Thyroid gland (tissue), 4 donors: Measurements from ENCODE around the gene DCT.

ENCODE experiments used
- POLR2A ChIP-seq, 2 donors: fragments of 450-650 bp; IDR thresholded peaks; one replicate each; pipeline ENCODE4 v1.6.1; 2017; ENCODE audit warnings: antibody characterized with exemption in 2 of 2, mild to moderate bottlenecking in 2 of 2, moderate library complexity in 1 of 2
- TF ChIP-seq, protein P1 (sequence below), 6 experiments: fragments of 200-600 bp in 3 of 6; fragments of 450-650 bp in 3 of 6; sonication (generic) in 3 of 6; IDR thresholded peaks; one replicate each; pipeline ENCODE4 v1.5.1; 2016 to 2019; ENCODE audit warnings: antibody characterized with exemption in 6 of 6, mild to moderate bottlenecking in 2 of 6, inconsistent platforms in 1 of 6, moderate library complexity in 1 of 6

GRCh38 chr13:94416454-94417080 lies 62.9 kb downstream of the DCT start:
- TF ChIP-seq, protein P1, sequence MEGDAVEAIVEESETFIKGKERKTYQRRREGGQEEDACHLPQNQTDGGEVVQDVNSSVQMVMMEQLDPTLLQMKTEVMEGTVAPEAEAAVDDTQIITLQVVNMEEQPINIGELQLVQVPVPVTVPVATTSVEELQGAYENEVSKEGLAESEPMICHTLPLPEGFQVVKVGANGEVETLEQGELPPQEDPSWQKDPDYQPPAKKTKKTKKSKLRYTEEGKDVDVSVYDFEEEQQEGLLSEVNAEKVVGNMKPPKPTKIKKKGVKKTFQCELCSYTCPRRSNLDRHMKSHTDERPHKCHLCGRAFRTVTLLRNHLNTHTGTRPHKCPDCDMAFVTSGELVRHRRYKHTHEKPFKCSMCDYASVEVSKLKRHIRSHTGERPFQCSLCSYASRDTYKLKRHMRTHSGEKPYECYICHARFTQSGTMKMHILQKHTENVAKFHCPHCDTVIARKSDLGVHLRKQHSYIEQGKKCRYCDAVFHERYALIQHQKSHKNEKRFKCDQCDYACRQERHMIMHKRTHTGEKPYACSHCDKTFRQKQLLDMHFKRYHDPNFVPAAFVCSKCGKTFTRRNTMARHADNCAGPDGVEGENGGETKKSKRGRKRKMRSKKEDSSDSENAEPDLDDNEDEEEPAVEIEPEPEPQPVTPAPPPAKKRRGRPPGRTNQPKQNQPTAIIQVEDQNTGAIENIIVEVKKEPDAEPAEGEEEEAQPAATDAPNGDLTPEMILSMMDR (IDR thresholded peaks at IDR 0.05): no peak
- TF ChIP-seq POLR2A (IDR thresholded peaks at IDR 0.05): no peak
